ENCODE data around the gene TCTN2. TPM values are rescaled to one million over a fixed set of nuclear protein-coding genes. Genes with fewer than 3 reads are reported as not detected.

TCTN2 gene
- total and polyA plus RNA-seq, 2 experiments from 2014 or later, result 2.7 to 6.0 TPM

GRCh38 chr12:123678981-123679380 is 8.1 kb downstream of the TCTN2 start:
- Histone ChIP-seq H3K36me3 (ENCODE audit: insufficient read depth) (no peaks in the 10 kb centered on the region), H3K79me2 (replicated peaks; ENCODE audit: insufficient read depth) (no peaks in the 10 kb centered on the region), H3K4me3 (no peak overlapping the region), H3K4me2 (no peak overlapping the region), H3K4me1 (ENCODE audit: insufficient read depth) (no peaks in the 10 kb centered on the region), H3F3A (replicated peaks; ENCODE audit: low read depth) (no peaks in the 10 kb centered on the region), H4K20me1 (replicated peaks; ENCODE audit: insufficient read depth) (no peaks in the 10 kb centered on the region), H3K27me3 (ENCODE audit: insufficient read depth) (no peaks in the 10 kb centered on the region), H2AFZ (no peak overlapping the region), H3K9me2 (ENCODE audit: insufficient read depth) (no peaks in the 10 kb centered on the region), H3K27ac (ENCODE audit: low read depth) (no peak overlapping the region)
- H3K9me3 Mint-ChIP-seq, result no peaks in the 10 kb centered on the region
- ATAC-seq (no peak), DNase-seq (ENCODE audit: low spot score) (no peak)
- peaks cover 7% of the 10 kb centered on the region for H3K36me3 Mint-ChIP-seq (ENCODE audit: low read depth)
- TF ChIP-seq CTCF (conservative IDR thresholded peaks at IDR 0.05; ENCODE audit: low read depth in 2 of 2) (no peak), ZNF462 (CRISPR knock-in tag; IDR thresholded peaks at IDR 0.05) (no peak), EZH2phosphoT487 (IDR thresholded peaks at IDR 0.05; ENCODE audit: unreplicated experiment) (no peak), ZNF331 (CRISPR knock-in tag; IDR thresholded peaks at IDR 0.05; ENCODE audit: low read depth) (no peak), NANOG (IDR thresholded peaks at IDR 0.05; ENCODE audit: borderline replicate concordance) (no peak), POLR2AphosphoS5 (IDR thresholded peaks at IDR 0.05; ENCODE audit: low read depth) (no peak), CREB1 (CRISPR knock-in tag; IDR thresholded peaks at IDR 0.05; ENCODE audit: low read depth) (no peak), JUNB (IDR thresholded peaks at IDR 0.05; ENCODE audit: unreplicated experiment) (no peak), ZNF114 (CRISPR knock-in tag; IDR thresholded peaks at IDR 0.05) (no peak), EZH2 (IDR thresholded peaks at IDR 0.05; ENCODE audit: low read depth, unreplicated experiment) (no peak), STAT1 (IDR thresholded peaks at IDR 0.05; ENCODE audit: unreplicated experiment) (no peak), ETS1 (IDR thresholded peaks at IDR 0.05) (no peak)
- TF ChIP-seq, protein P1, sequence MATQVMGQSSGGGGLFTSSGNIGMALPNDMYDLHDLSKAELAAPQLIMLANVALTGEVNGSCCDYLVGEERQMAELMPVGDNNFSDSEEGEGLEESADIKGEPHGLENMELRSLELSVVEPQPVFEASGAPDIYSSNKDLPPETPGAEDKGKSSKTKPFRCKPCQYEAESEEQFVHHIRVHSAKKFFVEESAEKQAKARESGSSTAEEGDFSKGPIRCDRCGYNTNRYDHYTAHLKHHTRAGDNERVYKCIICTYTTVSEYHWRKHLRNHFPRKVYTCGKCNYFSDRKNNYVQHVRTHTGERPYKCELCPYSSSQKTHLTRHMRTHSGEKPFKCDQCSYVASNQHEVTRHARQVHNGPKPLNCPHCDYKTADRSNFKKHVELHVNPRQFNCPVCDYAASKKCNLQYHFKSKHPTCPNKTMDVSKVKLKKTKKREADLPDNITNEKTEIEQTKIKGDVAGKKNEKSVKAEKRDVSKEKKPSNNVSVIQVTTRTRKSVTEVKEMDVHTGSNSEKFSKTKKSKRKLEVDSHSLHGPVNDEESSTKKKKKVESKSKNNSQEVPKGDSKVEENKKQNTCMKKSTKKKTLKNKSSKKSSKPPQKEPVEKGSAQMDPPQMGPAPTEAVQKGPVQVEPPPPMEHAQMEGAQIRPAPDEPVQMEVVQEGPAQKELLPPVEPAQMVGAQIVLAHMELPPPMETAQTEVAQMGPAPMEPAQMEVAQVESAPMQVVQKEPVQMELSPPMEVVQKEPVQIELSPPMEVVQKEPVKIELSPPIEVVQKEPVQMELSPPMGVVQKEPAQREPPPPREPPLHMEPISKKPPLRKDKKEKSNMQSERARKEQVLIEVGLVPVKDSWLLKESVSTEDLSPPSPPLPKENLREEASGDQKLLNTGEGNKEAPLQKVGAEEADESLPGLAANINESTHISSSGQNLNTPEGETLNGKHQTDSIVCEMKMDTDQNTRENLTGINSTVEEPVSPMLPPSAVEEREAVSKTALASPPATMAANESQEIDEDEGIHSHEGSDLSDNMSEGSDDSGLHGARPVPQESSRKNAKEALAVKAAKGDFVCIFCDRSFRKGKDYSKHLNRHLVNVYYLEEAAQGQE (IDR thresholded peaks at IDR 0.05; ENCODE audit: unreplicated experiment), result no peak
- no peak overlapping the region for H3K27ac Mint-ChIP-seq
- peaks cover 3% of the 10 kb centered on the region for H3K27me3 Mint-ChIP-seq (ENCODE audit: insufficient read depth, low read depth, poor library complexity)
- H3K4me1 Mint-ChIP-seq, result no peaks in the 10 kb centered on the region
- H3K4me3 Mint-ChIP-seq, result no peak overlapping the region

Measured in GM23338 (cell line).